Stimulated activated CD4-positive, alpha-beta T cell treated with anti-CD3 and anti-CD28 coated beads, Interleukin-12 subunit alpha, Interleukin-12 subunit beta, amount 100 ng/mL, for 4 hours (primary cell): ENCODE results near the gene C1QL1.

Source experiments
- DNase-seq: peaks from one replicate; pipeline ENCODE4 v3.0.0-alpha.2; 2020

The C1QL1 gene

GRCh38 chr17:44928136-44928535 is 40.0 kb downstream of the C1QL1 start:
- DNase-seq, result no peak

- DNase-seq, result no peak
Measured at GRCh38 chr17:44927696-44928095, 40.4 kb downstream of the C1QL1 start.

GRCh38 chr17:44926821-44927525 is 41.1 kb downstream of the C1QL1 start:
- no peak for DNase-seq

DNA sequence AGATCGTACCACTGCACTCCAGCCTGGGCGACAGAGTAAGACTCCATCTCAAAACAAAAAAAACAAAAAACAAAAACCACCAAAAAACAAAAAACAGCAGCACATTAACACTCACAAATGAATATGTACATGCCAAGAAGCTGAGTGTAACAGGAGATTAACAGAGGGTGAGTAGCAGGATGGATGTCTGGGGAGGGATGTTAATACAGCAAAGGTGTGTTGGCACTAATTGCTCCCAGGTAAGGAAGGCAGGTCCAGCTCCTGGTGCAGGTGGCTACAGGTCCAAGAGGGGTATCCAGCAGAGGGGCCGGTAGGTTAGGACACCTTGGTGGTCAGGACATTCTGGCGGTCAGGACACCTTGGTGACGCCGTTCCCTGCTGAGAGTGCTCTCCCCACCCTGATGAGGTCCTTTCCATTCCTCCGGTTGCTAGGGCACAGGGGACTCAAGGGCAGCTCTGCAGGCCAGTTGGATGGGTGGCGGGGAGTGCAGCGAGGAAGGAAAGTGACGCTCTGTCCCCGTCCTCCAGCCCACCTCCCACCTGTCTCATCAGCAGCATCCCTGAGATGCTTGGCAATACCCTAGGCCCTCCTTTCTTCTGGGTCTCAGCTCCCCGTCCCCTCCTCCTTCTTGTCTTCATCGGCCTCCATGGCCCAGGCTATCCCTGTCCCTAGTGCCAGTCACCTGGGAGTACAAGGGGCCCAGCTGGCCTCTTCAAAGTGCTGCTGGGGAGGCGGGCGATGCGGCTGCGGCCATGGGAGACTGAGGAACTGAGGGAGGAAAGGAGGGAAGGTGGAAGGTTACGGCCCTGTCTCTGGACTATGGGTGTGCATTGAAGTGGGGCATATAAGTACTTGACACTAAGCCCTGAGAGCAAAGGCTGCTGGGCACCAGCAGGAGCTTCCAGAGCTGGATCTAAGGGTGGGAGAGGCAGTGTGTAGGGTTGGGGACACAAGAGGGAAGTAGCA is 42.1 kb downstream of the C1QL1 start:
- DNase-seq, result no peak

GRCh38 chr17:44924107-44924544 is 44.0 kb downstream of the C1QL1 start:
- no peak for DNase-seq

DNA sequence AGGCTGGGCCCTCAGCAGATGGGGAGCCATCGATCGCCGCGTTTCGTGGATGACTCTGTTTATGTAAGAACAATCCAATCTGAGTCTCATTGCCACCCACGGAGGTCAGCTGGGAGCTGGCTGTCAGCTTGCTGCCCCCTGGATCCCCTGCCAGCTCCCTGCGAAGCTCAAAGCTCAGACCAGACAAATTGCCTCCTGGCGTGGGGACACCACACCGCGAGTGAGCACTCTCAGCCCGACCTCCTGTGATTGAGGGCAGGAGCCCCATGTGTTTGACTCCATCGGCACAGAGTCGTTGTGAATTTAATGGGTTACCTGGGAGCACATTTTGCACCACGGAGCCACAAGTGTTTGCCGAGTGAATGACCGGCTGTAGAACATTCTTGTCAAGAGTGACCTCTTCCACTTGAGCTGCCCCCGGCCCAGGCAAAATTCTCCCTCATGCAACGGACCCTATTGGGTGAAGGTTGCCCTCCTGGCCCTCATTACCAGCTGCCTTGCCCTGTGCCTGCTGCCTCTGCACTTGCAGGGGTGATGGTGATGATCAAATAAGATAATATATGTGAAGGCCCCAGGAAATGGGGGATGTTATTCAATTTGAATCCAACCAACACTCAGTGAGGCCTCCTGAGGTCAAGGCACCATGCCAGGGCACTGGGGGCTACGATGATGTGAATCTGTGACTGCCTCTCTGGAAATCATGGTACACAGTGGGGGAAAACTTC is 45.2 kb downstream of the C1QL1 start:
- DNase-seq, result no peak

GRCh38 chr17:44922136-44922535 is 46.0 kb downstream of the C1QL1 start:
- DNase-seq, result no peak

- DNase-seq, result no peak
Measured at GRCh38 chr17:44921122-44921882, 46.8 kb downstream of the C1QL1 start.

DNA sequence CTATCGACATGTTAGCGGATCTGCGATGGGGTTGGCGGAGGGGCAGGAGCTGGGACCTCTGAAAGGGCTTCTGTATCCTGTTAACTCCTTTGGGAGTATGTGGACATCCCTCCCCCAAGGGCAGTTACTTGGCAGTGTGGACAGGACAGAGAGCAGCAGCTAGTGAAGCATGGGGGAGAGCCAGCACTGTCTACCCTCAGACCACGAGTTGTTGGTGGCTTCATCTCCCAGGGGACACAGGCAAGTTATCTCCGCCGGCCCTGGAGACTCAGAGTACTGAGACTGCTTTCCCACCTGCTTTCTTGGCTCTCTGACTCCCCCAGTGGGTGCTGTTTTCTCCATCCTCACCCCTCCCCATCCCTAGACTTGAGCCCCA is 47.5 kb downstream of the C1QL1 start:
- DNase-seq, result no peak

DNA sequence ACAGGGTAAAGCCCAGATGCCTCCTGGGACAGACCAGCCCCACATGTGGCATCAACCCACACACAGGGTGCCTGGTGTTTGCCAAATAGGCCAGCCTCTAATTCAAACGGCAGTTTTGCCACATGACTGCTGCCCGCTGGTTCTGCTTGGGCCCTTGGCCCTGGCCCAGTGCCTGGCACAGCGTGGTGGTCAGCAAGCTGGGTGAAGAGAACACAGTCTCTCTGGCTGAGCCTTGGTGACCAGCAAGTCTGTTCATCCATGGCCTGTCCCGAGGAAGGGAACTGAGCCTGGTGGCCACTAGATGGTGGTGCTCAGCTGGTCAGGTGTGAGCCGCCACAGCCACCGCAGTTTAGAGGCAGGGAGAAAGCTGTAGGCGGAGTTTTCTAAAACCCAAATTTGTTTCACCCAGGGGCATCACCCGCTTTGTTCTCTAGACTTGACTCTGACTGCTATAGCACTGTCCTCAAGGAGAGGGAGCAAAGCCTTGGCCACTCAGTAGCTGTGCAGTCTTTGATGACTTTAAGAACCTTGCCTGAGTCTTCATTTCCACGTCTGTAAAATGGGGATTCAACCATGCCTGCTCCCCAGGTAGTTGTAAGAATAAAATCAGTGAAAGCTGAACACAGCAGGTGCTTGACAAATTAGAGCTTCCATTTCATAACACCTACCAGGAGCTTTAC is 48.1 kb downstream of the C1QL1 start:
- peak; percentile 44 for DNase-seq

DNA sequence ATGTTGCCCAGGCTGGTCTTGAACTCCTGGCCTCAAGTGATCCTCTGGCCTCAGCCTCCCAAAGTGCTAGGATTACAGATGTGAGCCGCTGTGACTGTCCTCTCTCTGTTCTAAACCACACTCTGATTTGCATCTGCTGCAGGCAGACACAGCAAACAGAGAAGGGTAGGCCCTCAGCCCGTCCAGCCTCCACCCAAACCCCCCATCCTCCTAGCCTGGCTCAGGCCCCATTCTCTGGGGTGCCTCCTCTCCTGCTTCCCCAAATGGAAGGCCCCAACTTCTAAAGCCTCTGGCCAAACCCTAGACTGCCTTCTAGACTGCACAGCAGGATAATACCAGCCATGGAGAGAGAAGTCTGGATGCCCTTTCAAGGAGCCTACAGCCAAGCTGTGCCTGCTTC is 48.7 kb downstream of the C1QL1 start:
- no peak for DNase-seq

- DNase-seq, result no peak
Measured at GRCh38 chr17:44918006-44918405, 50.1 kb downstream of the C1QL1 start.

DNA sequence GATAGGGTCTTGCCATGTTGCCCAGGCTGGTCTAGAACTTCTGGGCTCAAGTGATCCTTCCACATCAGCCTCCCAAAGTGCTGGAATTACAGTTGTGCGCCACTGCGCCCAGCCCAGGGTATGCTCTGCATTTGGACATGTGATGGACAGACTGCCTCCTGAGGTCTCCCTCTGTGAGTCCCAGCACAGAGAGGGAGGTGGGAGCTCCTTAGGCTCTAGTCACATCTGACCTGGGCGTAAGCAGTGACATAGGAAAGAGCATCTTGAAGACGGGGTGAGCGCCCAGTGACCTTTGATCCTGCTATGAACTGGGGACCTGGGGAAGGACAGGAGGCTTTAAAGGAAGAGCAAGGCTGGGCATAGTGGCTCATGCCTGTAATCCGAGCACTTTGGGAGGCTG is 50.6 kb downstream of the C1QL1 start:
- no peak for DNase-seq

GRCh38 chr17:44916781-44917241 is 51.3 kb downstream of the C1QL1 start:
- DNase-seq, result no peak

- no peak for DNase-seq
Measured at GRCh38 chr17:44915862-44916780, 52.0 kb downstream of the C1QL1 start.

- no peak for DNase-seq
Measured at GRCh38 chr17:44915321-44915726, 52.8 kb downstream of the C1QL1 start, which contains the start of gene GFAP. Gene GFAP (minus strand): TSS chr17:44915500. CDS start chr17:44915486, 14 bp downstream.

GRCh38 chr17:44914698-44915271 is 53.3 kb downstream of the C1QL1 start:
- no peak for DNase-seq

GRCh38 chr17:44914148-44914547 is 54.0 kb downstream of the C1QL1 start:
- DNase-seq, result no peak

DNA sequence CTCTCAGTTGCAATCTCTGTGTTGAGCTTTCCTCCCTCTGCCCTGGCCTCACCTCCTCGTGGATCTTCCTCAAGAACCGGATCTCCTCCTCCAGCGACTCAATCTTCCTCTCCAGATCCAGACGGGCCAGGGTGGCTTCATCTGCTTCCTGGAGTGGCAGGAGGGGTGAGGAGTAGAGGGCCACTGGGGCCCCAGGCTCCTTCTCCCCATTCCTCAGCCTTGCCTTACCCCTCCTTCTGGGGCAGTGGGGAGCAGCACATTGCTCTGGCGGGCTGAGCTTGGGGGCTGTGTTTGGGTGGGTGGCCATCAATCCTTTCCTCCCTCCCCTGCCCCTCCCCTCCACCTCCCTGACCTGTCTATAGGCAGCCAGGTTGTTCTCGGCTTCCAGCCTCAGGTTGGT is 54.4 kb downstream of the C1QL1 start:
- no peak for DNase-seq
